Subcutaneous adipose tissue (tissue), 4 donors: Measurements from ENCODE around the gene HOXC6. TPM values are rescaled to one million over a fixed set of nuclear protein-coding genes. Genes with fewer than 3 reads are reported as not detected.

Source experiments
- total RNA-seq, 4 donors: library from RNA; depleted of rRNA; stranded (reverse); fragments of >200 nt; gene quantifications; one replicate each; pipeline ENCODE4 v1.1.0, GENCODE V29; 2016
- TF ChIP-seq, protein P1 (sequence below): fragments of 450-650 bp; IDR thresholded peaks from one replicate; pipeline ENCODE4 v1.5.1; 2016; ENCODE audit warnings: low read depth, mild to moderate bottlenecking, control low read depth, antibody characterized with exemption, moderate library complexity

HOXC6 gene
- total RNA-seq, 4 donors from 2014 or later: 2.5 to 5.5 (median 5.2) TPM

GRCh38 chr12:54005531-54005852 lies 22.7 kb upstream of the HOXC6 start:
- TF ChIP-seq, protein P1, sequence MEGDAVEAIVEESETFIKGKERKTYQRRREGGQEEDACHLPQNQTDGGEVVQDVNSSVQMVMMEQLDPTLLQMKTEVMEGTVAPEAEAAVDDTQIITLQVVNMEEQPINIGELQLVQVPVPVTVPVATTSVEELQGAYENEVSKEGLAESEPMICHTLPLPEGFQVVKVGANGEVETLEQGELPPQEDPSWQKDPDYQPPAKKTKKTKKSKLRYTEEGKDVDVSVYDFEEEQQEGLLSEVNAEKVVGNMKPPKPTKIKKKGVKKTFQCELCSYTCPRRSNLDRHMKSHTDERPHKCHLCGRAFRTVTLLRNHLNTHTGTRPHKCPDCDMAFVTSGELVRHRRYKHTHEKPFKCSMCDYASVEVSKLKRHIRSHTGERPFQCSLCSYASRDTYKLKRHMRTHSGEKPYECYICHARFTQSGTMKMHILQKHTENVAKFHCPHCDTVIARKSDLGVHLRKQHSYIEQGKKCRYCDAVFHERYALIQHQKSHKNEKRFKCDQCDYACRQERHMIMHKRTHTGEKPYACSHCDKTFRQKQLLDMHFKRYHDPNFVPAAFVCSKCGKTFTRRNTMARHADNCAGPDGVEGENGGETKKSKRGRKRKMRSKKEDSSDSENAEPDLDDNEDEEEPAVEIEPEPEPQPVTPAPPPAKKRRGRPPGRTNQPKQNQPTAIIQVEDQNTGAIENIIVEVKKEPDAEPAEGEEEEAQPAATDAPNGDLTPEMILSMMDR: no peak

- TF ChIP-seq, protein P1: no peak
Measured at GRCh38 chr12:54005853-54006558, 22.2 kb upstream of the HOXC6 start.

DNA sequence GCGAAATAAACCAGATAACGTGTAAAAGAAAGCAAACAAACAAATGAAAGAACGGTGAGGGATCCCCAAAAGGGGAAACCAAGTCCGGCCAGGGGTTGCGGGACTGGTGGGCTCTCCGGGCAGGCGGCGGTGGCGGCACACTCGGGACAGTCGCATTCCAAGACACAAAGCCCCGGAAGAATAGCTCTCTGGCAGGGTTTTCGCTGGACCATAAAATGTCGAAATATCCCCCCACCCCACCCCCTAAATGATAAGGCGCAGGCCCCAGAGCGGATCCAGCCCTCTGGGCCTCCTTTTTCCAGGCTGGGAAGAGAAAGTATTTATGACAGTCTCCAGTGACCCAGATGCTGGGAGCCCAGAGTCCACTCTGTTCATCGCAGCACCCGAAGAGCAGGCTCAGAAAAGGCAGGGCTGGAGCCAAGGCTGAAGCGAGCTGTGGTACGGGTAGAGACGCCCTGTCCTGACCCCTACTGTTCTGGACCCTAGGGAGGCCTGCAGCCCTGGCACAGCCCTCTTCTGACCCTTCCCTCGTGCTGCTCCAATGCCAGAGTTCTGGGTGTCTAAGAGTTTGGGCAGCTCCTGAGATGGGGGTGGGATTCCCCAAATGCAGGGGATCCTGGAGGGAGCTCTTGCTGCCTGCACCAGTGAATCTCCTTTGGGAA lies 21.6 kb upstream of the HOXC6 start:
- TF ChIP-seq, protein P1: no peak

DNA sequence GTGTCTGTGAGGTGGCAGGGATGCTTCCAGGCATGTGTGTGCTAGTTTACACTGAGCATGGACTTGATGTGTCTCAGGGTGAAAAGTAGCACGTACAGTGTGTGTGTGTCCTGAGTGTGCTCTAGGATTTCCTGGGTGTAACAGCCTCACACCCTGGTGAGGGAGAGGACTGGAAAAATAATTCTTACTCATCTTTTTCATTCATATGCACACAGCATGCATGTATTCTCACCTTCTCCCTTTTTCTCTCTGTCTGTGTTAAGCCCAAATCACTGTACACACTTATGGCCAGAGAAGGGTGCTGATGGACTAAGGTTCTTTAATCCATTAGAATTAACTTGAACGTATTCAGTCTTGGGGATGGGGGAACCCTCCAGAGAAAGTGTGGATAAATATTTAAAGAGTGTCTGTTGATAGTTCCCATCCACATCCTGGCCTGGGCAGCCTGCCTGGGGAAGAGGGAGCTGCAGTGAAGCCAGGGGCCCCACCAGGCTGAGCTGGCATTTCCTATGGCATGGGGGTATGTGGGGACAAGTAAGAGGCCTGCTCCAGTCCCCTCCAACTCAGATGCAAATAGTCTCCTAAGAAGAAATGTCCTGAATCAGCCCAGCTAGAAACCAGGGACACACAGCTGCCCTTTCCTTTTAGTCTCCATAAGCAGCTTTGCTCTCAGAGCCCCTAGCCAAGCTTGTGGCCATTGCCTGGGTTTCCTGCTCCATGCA lies 20.5 kb upstream of the HOXC6 start:
- TF ChIP-seq, protein P1: no peak

GRCh38 chr12:54008260-54008552 lies 20.0 kb upstream of the HOXC6 start:
- TF ChIP-seq, protein P1: no peak

- TF ChIP-seq, protein P1: no peak
Measured at GRCh38 chr12:54009171-54010052, 18.8 kb upstream of the HOXC6 start.
